HFFc6 (cell line): ENCODE measurements around the gene THOP1. TPM values are rescaled to one million over a fixed set of nuclear protein-coding genes. Genes with fewer than 3 reads are reported as not detected.

Source experiments
- DNase-seq: peaks from one replicate; pipeline ENCODE4 v3.0.0-alpha.2; 2018
- H3K27ac Mint-ChIP-seq: 2 replicates; pipeline ENCODE4 v1.8.0; 2020; ENCODE audit warnings: mild to moderate bottlenecking, mixed read lengths
- H3K27me3 Mint-ChIP-seq: 2 replicates; pipeline ENCODE4 v1.8.0; 2021; ENCODE audit warnings: mild to moderate bottlenecking, moderate library complexity, mixed read lengths; ENCODE audit not compliant: insufficient read depth
- H3K36me3 Mint-ChIP-seq: 2 replicates; pipeline ENCODE4 v1.8.0; 2021; ENCODE audit warnings: low read depth, mixed read lengths
- H3K4me1 Mint-ChIP-seq: 2 replicates; pipeline ENCODE4 v1.8.0; 2020; ENCODE audit warnings: low read depth, mixed read lengths
- H3K4me3 Mint-ChIP-seq: 2 replicates; pipeline ENCODE4 v1.8.0; 2020; ENCODE audit warnings: mild to moderate bottlenecking, moderate library complexity, mixed read lengths
- H3K9me3 Mint-ChIP-seq: 2 replicates; pipeline ENCODE4 v1.8.0; 2020; ENCODE audit warnings: mild to moderate bottlenecking, mixed read lengths
- CTCF ChIP-seq: fragments of 200-600 bp; sonication (generic); IDR thresholded peaks from 2 replicates; pipeline ENCODE4 v1.5.0; 2021; ENCODE audit warnings: antibody characterized with exemption, mild to moderate bottlenecking
- total RNA-seq, 6 experiments: library from RNA; stranded (reverse); fragmentation: NEBNext Ultra II Directional; extraction: Animal tissue kit (Norgen Biotek cat#: 25700); gene quantifications; 2 replicates in 1 of 6; 3 replicates in 5 of 6; pipeline ENCODE4 v1.2.3, GENCODE V29; 2021

THOP1 gene
- total RNA-seq, 6 experiments from 2014 or later = 83.7 to 114 (median 94.3) TPM

- no peak for DNase-seq
Measured at GRCh38 chr19:2846180-2846894, 61.0 kb downstream of the THOP1 start.

GRCh38 chr19:2847507-2847906, 62.2 kb downstream of the THOP1 start:
- Mint-ChIP-seq H3K36me3 (peaks cover 71% of the 10 kb centered on the region), H3K27ac (no peak overlapping the region), H3K9me3 (peaks cover 66% of the 10 kb centered on the region), H3K4me3 (no peak overlapping the region), H3K27me3 (no peaks in the 10 kb centered on the region), H3K4me1 (peaks cover 2% of the 10 kb centered on the region)
- DNase-seq = no peak
- TF ChIP-seq CTCF = no peak

More at GRCh38 chr19:2846180-2846894, 61.0 kb downstream of the THOP1 start:
- H3K9me3 Mint-ChIP-seq = peaks cover 57% of the 10 kb centered on the region
- peaks cover 63% of the 10 kb centered on the region for H3K36me3 Mint-ChIP-seq
- H3K4me3 Mint-ChIP-seq = no peak overlapping the region
- TF ChIP-seq CTCF = no peak
- no peak overlapping the region for H3K27ac Mint-ChIP-seq
- H3K27me3 Mint-ChIP-seq = no peaks in the 10 kb centered on the region
- peaks cover 7% of the 10 kb centered on the region for H3K4me1 Mint-ChIP-seq

GRCh38 chr19:2848616-2849015, 63.3 kb downstream of the THOP1 start:
- TF ChIP-seq CTCF = no peak
- no peak for DNase-seq
- H3K4me3 Mint-ChIP-seq = no peak overlapping the region
- H3K4me1 Mint-ChIP-seq = no peaks in the 10 kb centered on the region
- H3K36me3 Mint-ChIP-seq = peaks cover 73% of the 10 kb centered on the region
- H3K9me3 Mint-ChIP-seq = peaks cover 76% of the 10 kb centered on the region
- H3K27me3 Mint-ChIP-seq = no peaks in the 10 kb centered on the region
- no peak overlapping the region for H3K27ac Mint-ChIP-seq

GRCh38 chr19:2850256-2850925, 65.1 kb downstream of the THOP1 start:
- Mint-ChIP-seq H3K36me3 (peaks cover 79% of the 10 kb centered on the region), H3K4me1 (no peaks in the 10 kb centered on the region), H3K9me3 (peaks cover 87% of the 10 kb centered on the region), H3K4me3 (no peak overlapping the region), H3K27ac (no peak overlapping the region), H3K27me3 (no peaks in the 10 kb centered on the region)
- TF ChIP-seq CTCF = no peak
- DNase-seq = no peak

GRCh38 chr19:2852598-2852997, 67.3 kb downstream of the THOP1 start:
- Mint-ChIP-seq H3K4me3 (no peak overlapping the region), H3K4me1 (no peaks in the 10 kb centered on the region), H3K9me3 (peaks cover 91% of the 10 kb centered on the region), H3K27ac (no peak overlapping the region), H3K27me3 (no peaks in the 10 kb centered on the region), H3K36me3 (peaks cover 69% of the 10 kb centered on the region)
- DNase-seq = no peak
- TF ChIP-seq CTCF = no peak
